Loucy (cell line): ENCODE measurements around the gene ITPKB.

Experiments used
- H2AFZ ChIP-seq: fragments of 200-600 bp; sonication (generic); 2 replicates; pipeline ENCODE4 v1.6.0; 2016; ENCODE audit warnings: antibody characterized with exemption, mild to moderate bottlenecking, low read length, moderate library complexity
- H3F3A ChIP-seq: fragments of 200-600 bp; 2 replicates; pipeline ENCODE4 v1.6.0; 2016; ENCODE audit warnings: antibody characterized with exemption, low read depth, mild to moderate bottlenecking
- H3K27me3 ChIP-seq: fragments of 200-600 bp; sonication (generic); 2 replicates; pipeline ENCODE4 v1.6.1; 2014; ENCODE audit warnings: low read length, mild to moderate bottlenecking; ENCODE audit not compliant: insufficient read depth, poor library complexity, severe bottlenecking
- H3K36me3 ChIP-seq: fragments of 200-600 bp; sonication (generic); 2 replicates; pipeline ENCODE4 v1.6.1; 2016; ENCODE audit warnings: low read length; ENCODE audit not compliant: insufficient read depth
- H3K4me1 ChIP-seq: fragments of 200-600 bp; sonication (generic); 2 replicates; pipeline ENCODE4 v1.5.1; 2014; ENCODE audit warnings: low read length, mild to moderate bottlenecking; ENCODE audit not compliant: insufficient read depth, poor library complexity, severe bottlenecking
- H3K4me2 ChIP-seq: fragments of 200-600 bp; sonication (generic); 2 replicates; pipeline ENCODE4 v1.6.0; 2014; ENCODE audit warnings: antibody characterized with exemption, low read length, low read depth, mild to moderate bottlenecking; ENCODE audit not compliant: poor library complexity, severe bottlenecking
- H3K4me3 ChIP-seq: fragments of 200-600 bp; sonication (generic); 2 replicates; pipeline ENCODE4 v1.5.1; 2014; ENCODE audit warnings: low read length, mild to moderate bottlenecking, mixed read lengths; ENCODE audit not compliant: poor library complexity, severe bottlenecking
- H3K79me2 ChIP-seq: fragments of 200-600 bp; sonication (generic); 2 replicates; pipeline ENCODE4 v1.6.1; 2014; ENCODE audit warnings: low read length; ENCODE audit not compliant: insufficient read depth
- H3K9ac ChIP-seq: fragments of 200-600 bp; sonication (generic); 2 replicates; pipeline ENCODE4 v1.6.0; 2014; ENCODE audit warnings: mild to moderate bottlenecking, low read depth, low read length, moderate library complexity; ENCODE audit not compliant: poor library complexity, severe bottlenecking
- H3K9me2 ChIP-seq: fragments of 200-600 bp; sonication (generic); replicated peaks from 2 replicates; pipeline ENCODE4 v1.6.1; 2016; ENCODE audit warnings: low read depth, low read length, mixed read lengths
- H3K9me3 ChIP-seq: fragments of 200-600 bp; sonication (generic); 2 replicates; pipeline ENCODE4 v1.6.1; 2014; ENCODE audit warnings: mild to moderate bottlenecking, antibody characterized with exemption, low read length, low read depth; ENCODE audit not compliant: insufficient read depth
- H4K20me1 ChIP-seq: fragments of 200-600 bp; sonication (generic); 2 replicates; pipeline ENCODE4 v1.6.0; 2014; ENCODE audit warnings: antibody characterized with exemption, low read length, mild to moderate bottlenecking; ENCODE audit not compliant: insufficient read depth, poor library complexity, severe bottlenecking
- EZH2phosphoT487 ChIP-seq: fragments of 200-600 bp; IDR thresholded peaks from 2 replicates; pipeline ENCODE4 v1.6.1; 2018; ENCODE audit warnings: antibody characterized with exemption, mild to moderate bottlenecking, moderate library complexity, borderline replicate concordance
- TF ChIP-seq, protein P1 (sequence below): fragments of 200-600 bp; sonication (generic); conservative IDR thresholded peaks from 2 replicates; pipeline ENCODE4 v1.5.1; 2014; ENCODE audit warnings: mild to moderate bottlenecking, antibody characterized with exemption, low read length

ITPKB gene

DNA sequence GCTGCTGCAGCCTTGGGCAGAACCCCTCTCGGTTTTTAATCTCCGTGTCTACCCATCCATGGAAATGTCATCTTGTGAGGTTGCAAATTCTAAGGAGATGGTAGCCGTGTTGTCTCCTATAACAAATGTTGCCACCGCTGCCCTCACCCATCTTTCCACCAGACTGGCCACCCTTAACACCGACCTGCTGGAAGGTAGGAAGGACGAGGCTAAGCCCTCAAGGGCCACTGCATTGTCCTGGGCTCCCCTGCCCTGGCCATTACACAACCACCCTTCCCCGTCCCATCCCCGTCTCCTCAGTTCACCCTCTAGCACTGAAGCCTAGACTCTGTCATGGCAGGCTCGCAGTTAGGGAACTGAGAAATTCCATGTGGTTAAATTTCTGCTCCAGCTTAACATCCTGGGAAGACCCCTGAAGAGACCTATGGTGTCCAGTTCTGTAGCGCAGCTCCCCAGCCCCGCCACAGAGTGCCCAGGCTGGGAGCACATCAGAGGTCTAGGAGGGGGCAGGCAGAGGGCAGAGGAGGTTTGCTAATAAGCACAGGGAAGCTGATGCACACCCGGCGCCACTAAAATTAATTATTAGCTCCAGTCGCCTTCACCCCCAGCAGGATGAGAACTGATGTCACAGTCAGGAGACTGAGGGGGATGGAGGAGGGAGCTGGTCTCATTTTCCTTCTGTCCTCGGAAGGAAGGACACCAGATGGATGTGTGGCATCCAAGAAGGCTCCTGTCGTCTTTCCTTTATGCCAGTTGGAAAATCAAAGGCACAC lies 152.2 kb downstream of the ITPKB start:
- TF ChIP-seq EZH2phosphoT487, result no peak
- TF ChIP-seq, protein P1, sequence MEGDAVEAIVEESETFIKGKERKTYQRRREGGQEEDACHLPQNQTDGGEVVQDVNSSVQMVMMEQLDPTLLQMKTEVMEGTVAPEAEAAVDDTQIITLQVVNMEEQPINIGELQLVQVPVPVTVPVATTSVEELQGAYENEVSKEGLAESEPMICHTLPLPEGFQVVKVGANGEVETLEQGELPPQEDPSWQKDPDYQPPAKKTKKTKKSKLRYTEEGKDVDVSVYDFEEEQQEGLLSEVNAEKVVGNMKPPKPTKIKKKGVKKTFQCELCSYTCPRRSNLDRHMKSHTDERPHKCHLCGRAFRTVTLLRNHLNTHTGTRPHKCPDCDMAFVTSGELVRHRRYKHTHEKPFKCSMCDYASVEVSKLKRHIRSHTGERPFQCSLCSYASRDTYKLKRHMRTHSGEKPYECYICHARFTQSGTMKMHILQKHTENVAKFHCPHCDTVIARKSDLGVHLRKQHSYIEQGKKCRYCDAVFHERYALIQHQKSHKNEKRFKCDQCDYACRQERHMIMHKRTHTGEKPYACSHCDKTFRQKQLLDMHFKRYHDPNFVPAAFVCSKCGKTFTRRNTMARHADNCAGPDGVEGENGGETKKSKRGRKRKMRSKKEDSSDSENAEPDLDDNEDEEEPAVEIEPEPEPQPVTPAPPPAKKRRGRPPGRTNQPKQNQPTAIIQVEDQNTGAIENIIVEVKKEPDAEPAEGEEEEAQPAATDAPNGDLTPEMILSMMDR, result no peak
- H3K9ac ChIP-seq, result no peak overlapping the region

DNA sequence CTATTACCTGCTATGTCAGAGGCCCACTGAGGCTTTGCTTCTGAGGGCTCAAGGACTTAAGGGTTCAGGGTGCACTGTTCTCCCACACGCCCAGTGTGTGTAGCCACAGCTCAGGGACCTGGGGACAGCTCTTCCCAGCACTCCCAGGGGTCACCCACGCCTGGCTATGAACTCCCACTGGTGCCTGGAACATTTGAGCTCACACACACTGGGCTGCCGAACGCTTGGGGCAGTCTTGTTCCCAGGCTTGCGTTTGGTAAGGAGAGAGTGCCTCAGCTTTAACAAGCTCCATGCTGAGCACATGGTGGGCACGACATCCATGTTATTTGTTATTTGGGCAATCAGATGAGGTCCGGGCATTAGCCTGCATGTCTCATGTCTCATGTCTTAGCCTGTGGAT lies 153.0 kb downstream of the ITPKB start:
- TF ChIP-seq, protein P1, result no peak
- TF ChIP-seq EZH2phosphoT487, result no peak
- H3K9me2 ChIP-seq, result no peaks in the 10 kb centered on the region

More for the DNA sequence above, 152.2 kb downstream of the ITPKB start:
- H3K36me3 ChIP-seq, result no peaks in the 10 kb centered on the region
- H3K79me2 ChIP-seq, result no peaks in the 10 kb centered on the region
- no peaks in the 10 kb centered on the region for H3K27me3 ChIP-seq
- no peaks in the 10 kb centered on the region for H4K20me1 ChIP-seq
- H3K9me2 ChIP-seq, result no peaks in the 10 kb centered on the region
- no peak overlapping the region for H3K4me3 ChIP-seq
- no peak overlapping the region for H3K4me2 ChIP-seq
- no peaks in the 10 kb centered on the region for H3K9me3 ChIP-seq
- no peaks in the 10 kb centered on the region for H3F3A ChIP-seq
- peaks cover 17% of the 10 kb centered on the region for H3K4me1 ChIP-seq
- H2AFZ ChIP-seq, result no peak overlapping the region

DNA sequence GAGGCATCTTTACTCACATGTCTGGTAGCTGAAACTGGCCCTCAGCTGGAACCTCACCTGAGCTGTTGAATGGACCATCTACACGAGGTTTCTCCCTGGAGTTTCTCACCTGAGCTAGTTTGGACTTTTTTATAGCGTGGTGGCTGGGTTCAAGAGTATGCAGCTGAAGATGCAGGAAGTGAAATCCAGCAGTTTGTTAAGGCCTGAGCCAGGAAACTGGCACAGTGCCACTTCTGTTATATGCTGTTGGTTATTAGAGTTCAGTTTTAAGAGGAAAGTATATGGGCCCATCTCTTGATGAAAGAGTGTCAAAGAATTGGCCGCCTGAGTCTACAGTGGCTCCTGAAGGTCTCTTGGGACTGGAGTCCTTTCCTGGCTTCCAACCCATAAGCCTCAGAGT lies 154.9 kb downstream of the ITPKB start:
- Histone ChIP-seq H3K4me1 (peaks cover 17% of the 10 kb centered on the region), H3K9ac (no peak overlapping the region), H4K20me1 (no peaks in the 10 kb centered on the region), H3K79me2 (no peaks in the 10 kb centered on the region), H3K36me3 (no peaks in the 10 kb centered on the region), H3F3A (no peaks in the 10 kb centered on the region), H2AFZ (peak overlapping the region; percentile 22; the same call in 1 of the 2 replicates), H3K9me2 (no peaks in the 10 kb centered on the region), H3K9me3 (no peaks in the 10 kb centered on the region), H3K4me3 (no peak overlapping the region), H3K4me2 (peak overlapping the region; percentile 28), H3K27me3 (no peaks in the 10 kb centered on the region)
- TF ChIP-seq, protein P1, result no peak
- TF ChIP-seq EZH2phosphoT487, result no peak

More for the DNA sequence above, 153.0 kb downstream of the ITPKB start:
- Histone ChIP-seq H3K79me2 (no peaks in the 10 kb centered on the region), H3K9ac (no peak overlapping the region), H3K27me3 (no peaks in the 10 kb centered on the region), H3K9me3 (no peaks in the 10 kb centered on the region), H3K4me3 (no peak overlapping the region), H2AFZ (no peak overlapping the region), H3F3A (no peaks in the 10 kb centered on the region), H3K36me3 (no peaks in the 10 kb centered on the region), H3K4me2 (no peak overlapping the region), H4K20me1 (no peaks in the 10 kb centered on the region), H3K4me1 (peaks cover 17% of the 10 kb centered on the region)
